T47D (cell line): ENCODE measurements around the gene ARL16.
A peak's percentile ranks its signal among the peaks of the same experiment; 100 is the strongest.

Experiments
- DNase-seq, 2 experiments: peaks; one replicate each; pipeline versions ENCODE4 v3.0.0 to v3.0.0-alpha.2; 2011 to 2012; ENCODE audit warnings: low read depth in 1 of 2, low spot score in 1 of 2
- JUND ChIP-seq: IDR thresholded peaks from 2 replicates; pipeline ENCODE4 v1.6.1; 2012; ENCODE audit warnings: low read depth
- in situ Hi-C: cut with HindIII; loops from 2 replicates; pipeline ENCODE4 v1.10.0; 2016; ENCODE audit warnings: low sequenced_read_pairs, low pct_unique_long_range_greater_than_20kb

The ARL16 gene

GRCh38 chr17:81635431-81635830, 48.2 kb downstream of the ARL16 start:
- in situ Hi-C loops, result no loop called here
- no peak for TF ChIP-seq JUND
- DNase-seq, result peak in 1 of 2 experiments; percentile 19

- DNase-seq, result no peak
- TF ChIP-seq JUND, result no peak
- in situ Hi-C loops, result no loop called here
Observed at GRCh38 chr17:81631482-81631881, 52.1 kb downstream of the ARL16 start.
